ENCODE results near the gene TLL2.

GRCh38 chr10:96501985-96502384 is 11.7 kb downstream of the TLL2 start:
- no peak for TF ChIP-seq CTCF (IDR thresholded peaks at IDR 0.05)
- TF ChIP-seq POLR2A (IDR thresholded peaks at IDR 0.05): no peak
